H1 (cell line): ENCODE results near the gene DEUP1. TPM values are rescaled to one million over a fixed set of nuclear protein-coding genes. Genes with fewer than 3 reads are reported as not detected.

ENCODE experiments used
- CTCF ChIA-PET: fragments of 300-600 bp; sonication (Branson Sonifier 250); formaldehyde crosslinking; loops from one replicate; lab custom pipeline; 2021; ENCODE audit not compliant: partially characterized antibody; lab: Charles Lee
- POLR2A ChIA-PET: fragments of 300-600 bp; sonication (Branson Sonifier 250); formaldehyde crosslinking; loops from one replicate; lab custom pipeline; 2021; ENCODE audit warnings: inconsistent platforms; ENCODE audit not compliant: partially characterized antibody; lab: Charles Lee
- DNase-seq, 2 experiments: peaks; one replicate each; pipeline versions ENCODE4 v3.0.0 to v3.0.0-alpha.2; 2010 to 2022; ENCODE audit warnings: low spot score in 2 of 2, low read depth in 1 of 2, mixed read lengths in 1 of 2
- FAIRE-seq: peaks from 2 replicates; lab custom pipeline; 2011; peaks lifted over from hg19 to GRCh38; lab: Jason Lieb, UNC
- H2AFZ ChIP-seq: 2 replicates; pipeline ENCODE4 v1.8.1; 2012; ENCODE audit warnings: low read length, inconsistent platforms
- H2AK5ac ChIP-seq: 2 replicates; pipeline ENCODE4 v1.6.1; 2013; ENCODE audit warnings: low read depth, low read length
- H2BK120ac ChIP-seq: replicated peaks from 2 replicates; pipeline ENCODE3; 2013; ENCODE audit warnings: low read depth, low read length, inconsistent platforms
- H2BK12ac ChIP-seq: 2 replicates; pipeline ENCODE4 v1.6.1; 2013; ENCODE audit warnings: low read depth, low read length
- H2BK15ac ChIP-seq: 2 replicates; pipeline ENCODE4 v1.6.1; 2013; ENCODE audit warnings: low read length
- H2BK20ac ChIP-seq: 2 replicates; pipeline ENCODE4 v1.6.1; 2013; ENCODE audit warnings: low read length
- H2BK5ac ChIP-seq: 2 replicates; pipeline ENCODE4 v1.6.1; 2013; ENCODE audit warnings: low read depth, low read length
- H3K14ac ChIP-seq: 2 replicates; pipeline ENCODE4 v1.6.1; 2013; ENCODE audit warnings: inconsistent platforms; ENCODE audit not compliant: insufficient read length
- H3K18ac ChIP-seq: 2 replicates; pipeline ENCODE4 v1.6.1; 2013; ENCODE audit warnings: low read length; ENCODE audit errors: extremely low read depth
- H3K23ac ChIP-seq: 2 replicates; pipeline ENCODE4 v1.6.1; 2013; ENCODE audit warnings: inconsistent platforms; ENCODE audit not compliant: insufficient read length
- H3K23me2 ChIP-seq: 2 replicates; pipeline ENCODE4 v1.6.1; 2013; ENCODE audit warnings: low read depth, low read length
- H3K27ac ChIP-seq: 2 replicates; pipeline ENCODE4 v1.6.1; 2011; ENCODE audit warnings: low read depth, low read length, inconsistent platforms
- H3K27me3 ChIP-seq, 4 experiments: replicated peaks in 1 of 4; 1 replicate in 1 of 4; 2 replicates in 3 of 4; pipeline versions ENCODE4 v1.6.1 to v1.8.1; 2011 to 2013; ENCODE audit warnings: low read length in 3 of 4, mild to moderate bottlenecking in 3 of 4, inconsistent platforms in 2 of 4, mixed read lengths in 2 of 4, moderate library complexity in 1 of 4; ENCODE audit not compliant: control insufficient read depth in 3 of 4, insufficient read depth in 3 of 4; ENCODE audit errors: extremely low read depth in 1 of 4
- H3K36me3 ChIP-seq, 4 experiments: 2 replicates each; pipeline versions ENCODE4 v1.6.1 to v1.8.1; 2011 to 2013; ENCODE audit warnings: mild to moderate bottlenecking in 4 of 4, low read length in 3 of 4, moderate library complexity in 2 of 4, control low read depth in 1 of 4, inconsistent platforms in 1 of 4; ENCODE audit not compliant: insufficient read depth in 4 of 4, control insufficient read depth in 2 of 4
- H3K4ac ChIP-seq: replicated peaks from 2 replicates; pipeline ENCODE3; 2013; ENCODE audit warnings: low read length, low read depth, mixed read lengths, inconsistent platforms; ENCODE audit not compliant: insufficient read length
- H3K4me1 ChIP-seq, 4 experiments: replicated peaks in 1 of 4; 1 replicate in 1 of 4; 2 replicates in 3 of 4; pipeline versions ENCODE4 v1.6.1 to v1.8.1; 2011 to 2013; ENCODE audit warnings: low read length in 3 of 4, inconsistent platforms in 2 of 4, mixed read lengths in 1 of 4; ENCODE audit not compliant: insufficient read depth in 4 of 4, control insufficient read depth in 3 of 4
- H3K4me2 ChIP-seq, 2 experiments: 2 replicates each; pipeline versions ENCODE4 v1.6.1 to v1.8.1; 2011 to 2013; ENCODE audit warnings: low read depth in 2 of 2, low read length in 2 of 2, control low read depth in 1 of 2, inconsistent platforms in 1 of 2, mild to moderate bottlenecking in 1 of 2; ENCODE audit not compliant: insufficient read depth in 1 of 2
- H3K4me3 ChIP-seq, 4 experiments: fragments of 200-600, 300-600 bp in 1 of 4; sonication (generic), shearing (Covaris generic), sonication (Bioruptor Twin) in 1 of 4; 2 replicates each; pipeline versions ENCODE4 v1.5.1 to v1.8.1; 2011 to 2016; ENCODE audit warnings: low read length in 4 of 4, low read depth in 3 of 4, control low read depth in 2 of 4, inconsistent platforms in 2 of 4, mild to moderate bottlenecking in 2 of 4, mixed read lengths in 1 of 4, moderate library complexity in 1 of 4; ENCODE audit not compliant: insufficient read depth in 2 of 4; ENCODE audit errors: extremely low read depth in 1 of 4
- H3K56ac ChIP-seq: replicated peaks from 2 replicates; pipeline ENCODE3; 2013; ENCODE audit warnings: low read depth, mild to moderate bottlenecking, mixed read lengths, low read length, inconsistent platforms; ENCODE audit not compliant: insufficient read length
- H3K79me1 ChIP-seq: 2 replicates; pipeline ENCODE4 v1.6.1; 2013; ENCODE audit warnings: low read depth, low read length, control low read depth
- H3K79me2 ChIP-seq, 2 experiments: 2 replicates each; pipeline versions ENCODE4 v1.6.1 to v1.8.1; 2012 to 2013; ENCODE audit warnings: low read length in 2 of 2, mild to moderate bottlenecking in 2 of 2, inconsistent platforms in 1 of 2; ENCODE audit not compliant: insufficient read depth in 2 of 2, control insufficient read depth in 1 of 2
- H3K9ac ChIP-seq, 4 experiments: replicated peaks in 1 of 4; 1 replicate in 1 of 4; 2 replicates in 3 of 4; pipeline versions ENCODE4 v1.6.1 to v1.8.1; 2011 to 2013; ENCODE audit warnings: low read depth in 3 of 4, low read length in 3 of 4, control low read depth in 2 of 4, mild to moderate bottlenecking in 2 of 4, moderate library complexity in 2 of 4, inconsistent platforms in 1 of 4; ENCODE audit errors: extremely low read depth in 1 of 4
- H3K9me3 ChIP-seq, 2 experiments: 2 replicates each; pipeline versions ENCODE4 v1.6.1 to v1.8.1; 2012 to 2013; ENCODE audit warnings: mild to moderate bottlenecking in 2 of 2, moderate library complexity in 2 of 2, control low read depth in 1 of 2, inconsistent platforms in 1 of 2, low read depth in 1 of 2, low read length in 1 of 2, mixed read lengths in 1 of 2; ENCODE audit not compliant: insufficient read depth in 2 of 2
- H4K20me1 ChIP-seq, 2 experiments: replicated peaks in 1 of 2; 2 replicates each; pipeline versions ENCODE3 to v1.8.1; 2011 to 2013; ENCODE audit warnings: inconsistent platforms in 2 of 2, low read length in 2 of 2, mild to moderate bottlenecking in 1 of 2; ENCODE audit not compliant: insufficient read depth in 2 of 2, control insufficient read depth in 1 of 2
- H4K5ac ChIP-seq: 2 replicates; pipeline ENCODE4 v1.6.1; 2013; ENCODE audit warnings: low read length, low read depth, mixed read lengths, inconsistent platforms; ENCODE audit not compliant: insufficient read length
- H4K8ac ChIP-seq: 2 replicates; pipeline ENCODE4 v1.8.0; 2013; ENCODE audit warnings: mild to moderate bottlenecking, moderate library complexity, low read length, inconsistent platforms; ENCODE audit not compliant: insufficient read depth; ENCODE audit errors: extremely low read depth
- H4K91ac ChIP-seq: replicated peaks from 2 replicates; pipeline ENCODE3; 2013; ENCODE audit warnings: low read length, mixed read lengths, inconsistent platforms; ENCODE audit not compliant: insufficient read length
- BRCA1 ChIP-seq: IDR thresholded peaks from 2 replicates; pipeline ENCODE4 v1.6.1; 2012; ENCODE audit warnings: low read depth, low read length, improper control_type of control experiment
- CTCF ChIP-seq, 3 experiments: IDR thresholded peaks; 1 replicate in 2 of 3; 2 replicates in 1 of 3; pipeline versions ENCODE4 v1.5.1 to v1.6.1; 2011; ENCODE audit warnings: low read length in 3 of 3, mild to moderate bottlenecking in 3 of 3, inconsistent platforms in 2 of 3, low read depth in 1 of 3, moderate library complexity in 1 of 3; ENCODE audit not compliant: insufficient read depth in 1 of 3; ENCODE audit errors: control extremely low read depth in 1 of 3
- EZH2 ChIP-seq: fragments of 200-600 bp; sonication (generic); IDR thresholded peaks from 2 replicates; pipeline ENCODE4 v1.7.1; 2012; ENCODE audit warnings: low read depth, mild to moderate bottlenecking, moderate library complexity, low read length, inconsistent platforms; ENCODE audit not compliant: severe bottlenecking
- KDM5A ChIP-seq: fragments of 200-600 bp; IDR thresholded peaks from 2 replicates; pipeline ENCODE4 v1.7.1; 2012; ENCODE audit warnings: mild to moderate bottlenecking, low read length, inconsistent platforms, mixed read lengths
- NANOG ChIP-seq: IDR thresholded peaks from 2 replicates; pipeline ENCODE4 v1.6.1; 2011; ENCODE audit warnings: low read length, low read depth, mild to moderate bottlenecking, inconsistent platforms; ENCODE audit not compliant: insufficient read depth, poor library complexity, severe bottlenecking
- PHF8 ChIP-seq: fragments of 200-600 bp; sonication (generic); conservative IDR thresholded peaks from 2 replicates; pipeline ENCODE4 v1.7.1; 2012; ENCODE audit warnings: low read depth, mild to moderate bottlenecking, inconsistent platforms, low read length, moderate library complexity
- POLR2AphosphoS5 ChIP-seq: IDR thresholded peaks from 2 replicates; pipeline ENCODE4 v1.6.1; 2011; ENCODE audit warnings: low read depth, low read length
- RFX5 ChIP-seq: IDR thresholded peaks from 2 replicates; pipeline ENCODE4 v1.6.1; 2011; ENCODE audit warnings: low read depth, low read length, improper control_type of control experiment, borderline replicate concordance
- SAP30 ChIP-seq: fragments of 300-600 bp; sonication (generic); IDR thresholded peaks from 2 replicates; pipeline ENCODE4 v1.7.1; 2012; ENCODE audit warnings: low read length, moderate library complexity, mild to moderate bottlenecking, inconsistent platforms; ENCODE audit not compliant: insufficient read depth, insufficient replicate concordance
- SP2 ChIP-seq: IDR thresholded peaks from 2 replicates; pipeline ENCODE4 v1.6.1; 2012; ENCODE audit warnings: mild to moderate bottlenecking, low read length, inconsistent platforms
- SRF ChIP-seq: IDR thresholded peaks from 2 replicates; pipeline ENCODE4 v1.6.1; 2011; ENCODE audit warnings: mild to moderate bottlenecking, low read depth, low read length, moderate library complexity
- TCF12 ChIP-seq: IDR thresholded peaks from 2 replicates; pipeline ENCODE4 v1.6.1; 2011; ENCODE audit warnings: low read depth, mild to moderate bottlenecking, low read length
- YY1 ChIP-seq: IDR thresholded peaks from 2 replicates; pipeline ENCODE4 v1.6.1; 2011; ENCODE audit warnings: low read depth, mild to moderate bottlenecking, low read length
- WGBS, 2 experiments: shearing (Covaris generic) in 1 of 2; methylation state at CpG; one replicate each; pipeline versions ENCODE4 v1.1.6 to v1.1.7; 2013 to 2015; ENCODE audit warnings: low lambda C conversion rate in 2 of 2, mixed read lengths in 2 of 2, inconsistent platforms in 1 of 2, low coverage in 1 of 2, missing lambda C conversion rate in 1 of 2; ENCODE audit not compliant: insufficient replicate concordance in 2 of 2, insufficient coverage in 1 of 2, insufficient read length in 1 of 2; ENCODE audit errors: extremely low coverage in 1 of 2, missing lambda C conversion rate in 1 of 2; 5-methylcytosine and 5-hydroxymethylcytosine counted together
- polyA plus RNA-seq, 7 experiments: library from polyadenylated mRNA; depleted of rRNA in 3 of 7; stranded (reverse) in 5 of 7; unstranded in 2 of 7; fragments of >200 nt in 5 of 7; fragments of 200-250 nt in 2 of 7; gene quantifications; 1 replicate in 5 of 7; 2 replicates in 1 of 7; 4 replicates in 1 of 7; pipeline versions ENCODE4 v1.2.1 to v1.2.3, GENCODE V29; 2011 to 2013; ENCODE audit warnings: missing spikeins in 2 of 7, mixed read lengths in 2 of 7
- total RNA-seq: library from RNA; stranded (reverse); fragmentation: NEBNext Ultra II Directional; extraction: Animal tissue kit (Norgen Biotek cat#: 25700); gene quantifications from 2 replicates; pipeline ENCODE4 v1.2.1, GENCODE V29; 2021

The DEUP1 gene
- total and polyA plus RNA-seq, 2 of the 8 experiments (the other 6 are each of a cell fraction or from before 2014, with no cell fraction given) = 0.45 TPM; not detected in 1

- DNase-seq = no peak
- H3K79me2 ChIP-seq = no peaks in the 10 kb centered on the region
- H3K23me2 ChIP-seq = no peaks in the 10 kb centered on the region
- H2BK12ac ChIP-seq = no peak overlapping the region
- no peak overlapping the region for H3K4me2 ChIP-seq
- H3K79me1 ChIP-seq = no peaks in the 10 kb centered on the region
- H3K36me3 ChIP-seq = no peaks in the 10 kb centered on the region
- H3K9ac ChIP-seq = no peak overlapping the region
- no peak overlapping the region for H2AFZ ChIP-seq
- no peaks in the 10 kb centered on the region for H4K20me1 ChIP-seq
- H3K9me3 ChIP-seq = no peaks in the 10 kb centered on the region; a peak in 1 of 4 replicates
- H2BK20ac ChIP-seq = no peak overlapping the region
- H4K8ac ChIP-seq = no peak overlapping the region
- 95% methylated on average over 1 of the region's 1 CpG; no CpG with 5 or more reads in 1 of the 2 experiments for WGBS, 2 experiments
- no peak overlapping the region for H2BK120ac ChIP-seq
- no peak overlapping the region for H2BK15ac ChIP-seq
- no peaks in the 10 kb centered on the region for H3K4me1 ChIP-seq
- H3K23ac ChIP-seq = no peak overlapping the region
- H3K14ac ChIP-seq = no peak overlapping the region
- H3K4me3 ChIP-seq = no peak overlapping the region
- H3K27me3 ChIP-seq = no peaks in the 10 kb centered on the region
- FAIRE-seq = no peak
- no peak overlapping the region for H2BK5ac ChIP-seq
- H3K27ac ChIP-seq = no peak overlapping the region
- no peak overlapping the region for H3K56ac ChIP-seq
- CTCF ChIA-PET = no interaction called here
- POLR2A ChIA-PET = no interaction called here
- H2AK5ac ChIP-seq = no peak overlapping the region
- H4K91ac ChIP-seq = no peak overlapping the region
- no peak overlapping the region for H3K18ac ChIP-seq
- no peak overlapping the region for H3K4ac ChIP-seq
- H4K5ac ChIP-seq = no peak overlapping the region
- TF ChIP-seq SP2 (no peak), YY1 (no peak), CTCF (IDR thresholded peaks at IDR 0.05; ENCODE audit: control extremely low read depth in 1 of 3, insufficient read depth in 1 of 3, low read depth in 1 of 3, low read length in 3 of 3) (no peak), RFX5 (no peak), KDM5A (no peak), NANOG (no peak), POLR2AphosphoS5 (no peak), PHF8 (no peak), BRCA1 (no peak), EZH2 (no peak), SRF (no peak), SAP30 (no peak), TCF12 (no peak)
These were observed 6.8 kb upstream of the DEUP1 start for GRCh38 chr11:93323747-93324146.
